B cell (primary cell): ENCODE results near the gene RNPEPL1. TPM values are rescaled to one million over a fixed set of nuclear protein-coding genes. Genes with fewer than 3 reads are reported as not detected.

Experiments used
- ATAC-seq: fragments of 200-7000 bp; cut with Tn5 transposase; one replicate; pipeline ENCODE4 v1.10.0; 2021; ENCODE audit warnings: low read depth, mild to moderate bottlenecking, moderate number of reproducible peaks, moderate library complexity
- CTCF ChIA-PET: fragments of 350-600 bp; sonication (Branson Sonifier 250); formaldehyde crosslinking; loops from one replicate; lab custom pipeline; 2021; ENCODE audit warnings: antibody characterized with exemption, inconsistent platforms; lab: Charles Lee
- POLR2A ChIA-PET: fragments of 350-600 bp; sonication (Branson Sonifier 250); formaldehyde crosslinking; loops from one replicate; lab custom pipeline; 2021; ENCODE audit warnings: antibody characterized with exemption; lab: Charles Lee
- DNase-seq: peaks from one replicate; pipeline ENCODE4 v3.0.0; 2013
- H2AFZ ChIP-seq: 2 replicates; pipeline ENCODE4 v1.6.1; 2012; ENCODE audit warnings: mild to moderate bottlenecking, low read depth, low read length; ENCODE audit not compliant: insufficient read depth, poor library complexity, severe bottlenecking
- H3K27ac ChIP-seq, 2 donors: 1 replicate in 1 of 2; 2 replicates in 1 of 2; pipeline ENCODE4 v1.5.1; 2012 to 2013; ENCODE audit warnings: low read length in 2 of 2, mild to moderate bottlenecking in 2 of 2, moderate library complexity in 1 of 2
- H3K27me3 ChIP-seq, 4 experiments: fragments of 200-600 bp in 1 of 4; sonication (generic) in 1 of 4; replicated peaks in 1 of 4; 1 replicate in 2 of 4; 2 replicates in 2 of 4; pipeline versions ENCODE4 v1.6.1 to v1.7.0; 2013 to 2016; ENCODE audit warnings: low read length in 3 of 4, mild to moderate bottlenecking in 2 of 4, mixed read lengths in 1 of 4, moderate library complexity in 1 of 4; ENCODE audit not compliant: insufficient read depth in 4 of 4, control insufficient read depth in 3 of 4; ENCODE audit errors: control extremely low read depth in 1 of 4
- H3K36me3 ChIP-seq, 2 experiments: replicated peaks in 1 of 2; 1 replicate in 1 of 2; 2 replicates in 1 of 2; pipeline versions ENCODE4 v1.6.1 to v1.7.1; 2013; ENCODE audit warnings: low read length in 1 of 2; ENCODE audit not compliant: insufficient read depth in 2 of 2, control insufficient read depth in 1 of 2; ENCODE audit errors: control extremely low read depth in 1 of 2, extremely low read depth in 1 of 2
- H3K4me1 ChIP-seq, 2 donors: fragments of 200-600 bp in 1 of 2; sonication (generic) in 1 of 2; 1 replicate in 1 of 2; 2 replicates in 1 of 2; pipeline versions ENCODE4 v1.5.1 to v1.6.1; 2013 to 2017; ENCODE audit warnings: low read length in 2 of 2; ENCODE audit not compliant: control insufficient read depth in 2 of 2, insufficient read depth in 2 of 2
- H3K4me2 ChIP-seq: replicated peaks from 2 replicates; pipeline ENCODE3; 2012; ENCODE audit warnings: mild to moderate bottlenecking, low read depth, low read length; ENCODE audit not compliant: poor library complexity, severe bottlenecking
- H3K4me3 ChIP-seq, 5 experiments: fragments of 200-600 bp in 1 of 5; sonication (generic) in 1 of 5; 1 replicate in 3 of 5; 2 replicates in 2 of 5; pipeline versions ENCODE4 v1.5.1 to v1.7.0; 2011 to 2016; ENCODE audit warnings: low read length in 4 of 5, mild to moderate bottlenecking in 4 of 5, low read depth in 2 of 5, control low read depth in 1 of 5, moderate library complexity in 1 of 5; ENCODE audit not compliant: insufficient read depth in 1 of 5; ENCODE audit errors: control extremely low read depth in 1 of 5, extremely low read depth in 1 of 5
- H3K79me2 ChIP-seq: fragments of 200-600 bp; sonication (generic); one replicate; pipeline ENCODE4 v1.6.0; 2016; ENCODE audit warnings: low read length; ENCODE audit not compliant: control insufficient read depth, insufficient read depth
- H3K9ac ChIP-seq: fragments of 200-600 bp; sonication (generic); 2 replicates; pipeline ENCODE4 v1.6.1; 2017; ENCODE audit warnings: mild to moderate bottlenecking, low read length, moderate library complexity
- H3K9me3 ChIP-seq, 3 donors: one replicate each; pipeline versions ENCODE4 v1.6.1 to v1.7.1; 2013; ENCODE audit warnings: low read length in 2 of 3; ENCODE audit not compliant: control insufficient read depth in 2 of 3, insufficient read depth in 1 of 3; ENCODE audit errors: control extremely low read depth in 1 of 3
- H4K20me1 ChIP-seq: 2 replicates; pipeline ENCODE4 v1.6.0; 2012; ENCODE audit warnings: mild to moderate bottlenecking, low read length; ENCODE audit not compliant: insufficient read depth, control insufficient read depth, poor library complexity, severe bottlenecking
- H3K27ac Mint-ChIP-seq: one replicate; pipeline ENCODE4 v1.8.0; 2021; ENCODE audit warnings: mixed read lengths
- H3K27me3 Mint-ChIP-seq: one replicate; pipeline ENCODE4 v1.8.0; 2021; ENCODE audit warnings: mixed read lengths
- H3K4me1 Mint-ChIP-seq: one replicate; pipeline ENCODE4 v1.8.0; 2021; ENCODE audit warnings: mixed read lengths
- H3K4me3 Mint-ChIP-seq: one replicate; pipeline ENCODE4 v1.8.0; 2021; ENCODE audit warnings: mixed read lengths
- H3K9me3 Mint-ChIP-seq: one replicate; pipeline ENCODE4 v1.8.0; 2022; ENCODE audit warnings: mixed read lengths; ENCODE audit not compliant: insufficient read depth
- EZH2 ChIP-seq: IDR thresholded peaks from 2 replicates; pipeline ENCODE4 v1.6.1; 2012; ENCODE audit warnings: borderline replicate concordance, low read depth, mild to moderate bottlenecking, moderate library complexity, low read length; ENCODE audit not compliant: insufficient read depth, poor library complexity, severe bottlenecking
- WGBS: methylation state at CpG from one replicate; pipeline ENCODE4 v1.1.5; 2013; ENCODE audit warnings: missing lambda C conversion rate; ENCODE audit not compliant: insufficient coverage; 5-methylcytosine and 5-hydroxymethylcytosine counted together
- intact Hi-C: fragments of 100-400 bp; cut with micrococcal nuclease; formaldehyde crosslinking; loops from one replicate; pipeline ENCODE4 v1.10.0; 2022
- polyA plus RNA-seq: library from polyadenylated mRNA; depleted of rRNA; stranded (reverse); fragments of >200 nt; gene quantifications from 2 replicates; pipeline ENCODE4 v1.2.3, GENCODE V29; 2012
- total RNA-seq, 2 donors: library from RNA; stranded (reverse); fragments of 120-200 nt in 1 of 2; gene quantifications; 1 replicate in 1 of 2; 2 replicates in 1 of 2; pipeline versions ENCODE4 v1.2.3 to v1.2.4, GENCODE V29; 2013 to 2022
- TF ChIP-seq, protein P1 (sequence below): fragments of 200-600 bp; IDR thresholded peaks from one replicate; pipeline ENCODE4 v1.8.0; 2022; ENCODE audit warnings: antibody characterized with exemption, mild to moderate bottlenecking

The RNPEPL1 gene
- total and polyA plus RNA-seq, 2 donors (not counting 1 experiment from before 2014, with no cell fraction given) = 103 to 109 TPM

DNA sequence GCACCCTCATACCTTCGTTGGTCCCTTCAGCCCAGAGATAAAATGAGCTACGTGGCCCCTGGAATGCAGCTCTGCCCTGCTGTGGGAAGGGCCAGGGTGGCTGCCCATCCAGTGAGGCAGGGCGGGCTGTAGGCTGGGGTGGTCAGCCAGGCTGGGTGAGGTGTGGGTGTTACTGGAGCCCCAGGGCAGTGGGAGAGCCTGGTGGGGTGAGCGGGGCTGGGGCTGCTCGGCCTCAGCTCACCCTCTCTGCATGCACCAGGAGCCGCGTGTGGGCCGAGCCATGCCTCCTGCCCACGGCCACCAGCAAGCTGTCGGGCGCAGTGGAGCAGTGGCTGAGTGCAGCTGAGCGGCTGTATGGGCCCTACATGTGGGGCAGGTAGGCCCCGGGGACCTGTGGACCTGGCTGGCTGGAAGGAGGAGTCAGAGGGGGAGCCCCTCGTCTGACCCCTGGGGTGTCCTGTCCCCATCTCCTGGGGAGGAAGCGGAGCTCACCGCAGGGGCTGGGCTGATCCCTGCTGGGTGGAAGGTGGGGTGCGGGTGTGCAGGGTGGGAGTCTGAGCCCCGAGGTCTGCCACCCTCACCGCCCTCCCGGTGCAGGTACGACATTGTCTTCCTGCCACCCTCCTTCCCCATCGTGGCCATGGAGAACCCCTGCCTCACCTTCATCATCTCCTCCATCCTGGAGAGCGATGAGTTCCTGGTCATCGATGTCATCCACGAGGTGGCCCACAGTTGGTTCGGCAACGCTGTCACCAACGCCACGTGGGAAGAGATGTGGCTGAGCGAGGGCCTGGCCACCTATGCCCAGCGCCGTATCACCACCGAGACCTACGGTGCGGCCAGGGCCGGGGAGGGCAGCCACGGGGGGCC, 5.5 kb downstream of the RNPEPL1 start:
- intact Hi-C loops = no loop called here
- WGBS = 94% methylated on average over 35 of the region's 37 CpGs
- H3K4me2 ChIP-seq = no peak overlapping the region
- POLR2A ChIA-PET = no interaction called here
- no peak for DNase-seq
- peaks cover 22% of the 10 kb centered on the region in 2 donors for H3K4me1 ChIP-seq
- Mint-ChIP-seq H3K27ac (no peak overlapping the region), H3K27me3 (no peaks in the 10 kb centered on the region), H3K4me3 (no peak overlapping the region), H3K9me3 (no peaks in the 10 kb centered on the region), H3K4me1 (peaks cover 26% of the 10 kb centered on the region)
- TF ChIP-seq, protein P1, sequence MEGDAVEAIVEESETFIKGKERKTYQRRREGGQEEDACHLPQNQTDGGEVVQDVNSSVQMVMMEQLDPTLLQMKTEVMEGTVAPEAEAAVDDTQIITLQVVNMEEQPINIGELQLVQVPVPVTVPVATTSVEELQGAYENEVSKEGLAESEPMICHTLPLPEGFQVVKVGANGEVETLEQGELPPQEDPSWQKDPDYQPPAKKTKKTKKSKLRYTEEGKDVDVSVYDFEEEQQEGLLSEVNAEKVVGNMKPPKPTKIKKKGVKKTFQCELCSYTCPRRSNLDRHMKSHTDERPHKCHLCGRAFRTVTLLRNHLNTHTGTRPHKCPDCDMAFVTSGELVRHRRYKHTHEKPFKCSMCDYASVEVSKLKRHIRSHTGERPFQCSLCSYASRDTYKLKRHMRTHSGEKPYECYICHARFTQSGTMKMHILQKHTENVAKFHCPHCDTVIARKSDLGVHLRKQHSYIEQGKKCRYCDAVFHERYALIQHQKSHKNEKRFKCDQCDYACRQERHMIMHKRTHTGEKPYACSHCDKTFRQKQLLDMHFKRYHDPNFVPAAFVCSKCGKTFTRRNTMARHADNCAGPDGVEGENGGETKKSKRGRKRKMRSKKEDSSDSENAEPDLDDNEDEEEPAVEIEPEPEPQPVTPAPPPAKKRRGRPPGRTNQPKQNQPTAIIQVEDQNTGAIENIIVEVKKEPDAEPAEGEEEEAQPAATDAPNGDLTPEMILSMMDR = no peak
- no peak for TF ChIP-seq EZH2
- H3K4me3 ChIP-seq = no peak overlapping the region
- no peaks in the 10 kb centered on the region for H3K27me3 ChIP-seq
- H3K9me3 ChIP-seq = no peaks in the 10 kb centered on the region
- H3K27ac ChIP-seq = no peak overlapping the region
- peaks cover 98% of the 10 kb centered on the region for H4K20me1 ChIP-seq
- peaks cover 0 to 58% of the 10 kb centered on the region in 2 experiments for H3K36me3 ChIP-seq
- ATAC-seq = no peak
- peaks cover 69% of the 10 kb centered on the region for H3K79me2 ChIP-seq
- no peak overlapping the region for H3K9ac ChIP-seq
- no peak overlapping the region for H2AFZ ChIP-seq
- CTCF ChIA-PET = no interaction called here
